HK-2 (cell line): ENCODE measurements around the gene CDC42SE2.
"Not testable (repeated sequence)": the region's sequence is repeated elsewhere in the genome, so short reads cannot be mapped to it uniquely, and the experiment has no call there.

ENCODE experiments used
- DNase-seq: peaks from one replicate; pipeline ENCODE4 v3.0.0-alpha.2; 2018; ENCODE audit not compliant: unreplicated experiment

CDC42SE2 gene

GRCh38 chr5:131277875-131278740 is 14.3 kb downstream of the CDC42SE2 start:
- DNase-seq = no peak

GRCh38 chr5:131278741-131279124 is 14.9 kb downstream of the CDC42SE2 start:
- not testable (repeated sequence) for DNase-seq

DNA sequence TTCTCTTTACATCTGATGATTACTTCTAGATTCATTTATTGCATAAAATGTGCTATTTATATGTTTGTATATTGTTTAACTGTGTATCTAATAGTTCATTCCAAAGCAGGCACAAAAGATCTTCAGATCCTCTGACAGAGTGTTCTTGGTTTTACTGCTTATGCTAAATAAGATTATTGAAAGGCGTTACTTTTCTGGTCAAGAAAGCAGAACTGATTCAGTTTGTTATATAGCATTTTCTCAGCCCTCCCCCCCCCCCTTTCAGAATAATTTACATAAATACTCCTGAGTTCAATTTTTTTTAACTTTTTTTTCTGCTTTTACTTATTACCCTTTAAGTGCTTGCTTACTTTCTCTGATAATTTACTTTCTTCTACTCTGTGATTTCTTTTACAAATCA is 15.4 kb downstream of the CDC42SE2 start:
- no peak for DNase-seq

- no peak for DNase-seq
Observed at GRCh38 chr5:131280417-131280816, 16.6 kb downstream of the CDC42SE2 start.

DNA sequence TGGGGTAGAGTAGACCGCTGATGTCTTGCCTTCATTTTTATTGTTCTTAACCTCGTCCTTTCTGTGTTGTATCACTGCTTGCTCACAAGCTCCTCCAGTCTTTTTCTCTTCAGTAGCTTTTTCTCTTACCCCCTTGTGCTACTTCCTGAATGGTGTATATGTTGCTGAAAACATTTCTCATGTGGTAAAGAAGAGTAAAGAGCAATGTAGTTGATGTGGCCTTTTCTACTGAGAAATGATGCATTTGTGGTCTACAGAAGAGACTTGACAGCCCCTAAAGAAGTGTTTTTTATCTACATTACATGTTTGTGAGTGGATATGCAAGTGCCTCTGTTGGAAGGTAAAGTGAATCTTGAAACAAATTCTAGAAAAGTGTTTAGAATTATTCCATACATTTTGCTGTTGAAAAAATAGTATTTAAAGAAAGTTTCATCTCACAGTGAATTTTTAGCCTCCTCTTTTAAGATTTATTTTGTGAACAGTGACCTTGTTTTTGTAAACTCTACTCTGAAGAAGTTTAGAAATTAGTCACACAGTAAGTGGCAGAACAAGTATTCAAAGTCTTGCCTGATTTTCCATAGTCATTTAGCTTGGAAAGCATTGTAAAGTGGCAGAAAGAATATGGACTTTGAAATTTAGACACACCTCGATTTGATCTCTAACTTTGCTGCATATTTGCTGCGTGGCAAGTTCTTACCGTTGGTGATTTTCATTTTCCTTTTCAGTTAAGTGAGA is 17.4 kb downstream of the CDC42SE2 start:
- DNase-seq = no peak

GRCh38 chr5:131281868-131282234 is 18.0 kb downstream of the CDC42SE2 start:
- DNase-seq = no peak

DNA sequence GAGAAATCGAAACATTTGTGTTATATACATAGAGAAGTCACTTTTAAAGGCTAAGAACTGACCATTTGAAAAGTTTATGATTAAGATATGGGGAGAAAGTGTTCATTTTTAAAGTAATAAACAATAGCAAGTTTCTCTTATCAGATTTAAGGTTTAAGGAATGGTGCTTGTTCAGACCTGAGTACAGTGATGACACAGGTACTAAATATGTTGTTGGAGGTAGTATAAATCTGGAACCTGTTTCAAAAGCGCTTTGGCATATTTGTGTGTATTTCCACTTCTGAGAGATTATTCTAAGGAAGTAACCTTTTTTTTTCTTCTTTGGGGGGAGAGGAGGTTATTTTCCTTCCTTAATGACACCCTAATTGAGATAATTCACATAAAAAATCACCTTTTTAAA is 18.4 kb downstream of the CDC42SE2 start:
- no peak for DNase-seq

DNA sequence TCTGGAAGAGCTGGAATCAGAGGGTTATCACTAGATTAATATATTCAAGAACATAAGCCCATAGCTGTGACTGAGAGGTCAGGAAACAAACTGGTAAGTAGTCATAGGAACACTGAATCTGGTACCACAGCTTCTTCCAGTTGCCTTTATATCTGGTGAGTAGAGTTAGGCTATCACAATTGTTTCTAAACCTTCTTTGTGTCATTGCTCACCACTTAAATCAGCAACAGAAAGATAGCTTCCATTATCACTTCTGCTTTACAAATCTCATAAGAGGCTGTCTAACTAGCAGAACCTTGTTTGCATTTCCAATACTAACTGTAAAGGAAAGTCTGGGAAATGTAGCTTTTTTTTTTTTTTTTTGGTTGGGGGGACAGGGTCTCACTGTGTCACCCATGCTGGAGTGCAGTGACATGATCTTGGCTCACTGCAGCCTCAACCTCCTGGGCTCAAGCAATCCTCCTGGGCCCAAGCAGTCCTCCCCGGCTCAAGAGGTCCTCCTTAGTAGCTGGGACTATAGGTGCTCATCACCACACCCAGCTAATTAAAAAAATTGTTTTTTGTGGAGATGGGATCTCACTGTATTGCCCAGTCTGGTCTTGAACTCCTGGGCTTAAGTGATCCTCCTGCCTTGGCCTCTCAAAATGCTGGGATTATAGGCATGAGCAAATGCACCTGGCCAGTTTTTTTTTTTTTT is 22.0 kb downstream of the CDC42SE2 start:
- no peak for DNase-seq

GRCh38 chr5:131286400-131286715 is 22.5 kb downstream of the CDC42SE2 start:
- no peak for DNase-seq

DNA sequence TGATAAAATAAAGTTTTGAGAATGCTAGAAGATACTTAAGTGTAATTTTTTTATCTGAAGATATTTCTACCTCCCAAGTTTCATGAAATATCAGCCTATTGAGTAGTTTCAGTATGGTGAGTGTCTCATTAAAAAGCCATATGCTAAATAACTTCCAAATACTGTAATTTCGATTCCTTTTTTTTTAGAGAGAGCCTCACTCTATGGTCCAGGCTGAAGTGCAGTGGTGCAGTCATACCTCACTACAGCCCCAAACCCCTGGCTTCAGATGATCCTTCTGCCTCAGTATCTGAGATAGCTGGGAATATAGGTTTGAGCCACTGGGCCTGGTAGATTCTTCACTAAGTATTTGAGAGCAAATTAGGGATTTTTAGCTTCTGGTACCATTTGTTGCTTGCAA is 24.5 kb downstream of the CDC42SE2 start:
- no peak for DNase-seq

DNA sequence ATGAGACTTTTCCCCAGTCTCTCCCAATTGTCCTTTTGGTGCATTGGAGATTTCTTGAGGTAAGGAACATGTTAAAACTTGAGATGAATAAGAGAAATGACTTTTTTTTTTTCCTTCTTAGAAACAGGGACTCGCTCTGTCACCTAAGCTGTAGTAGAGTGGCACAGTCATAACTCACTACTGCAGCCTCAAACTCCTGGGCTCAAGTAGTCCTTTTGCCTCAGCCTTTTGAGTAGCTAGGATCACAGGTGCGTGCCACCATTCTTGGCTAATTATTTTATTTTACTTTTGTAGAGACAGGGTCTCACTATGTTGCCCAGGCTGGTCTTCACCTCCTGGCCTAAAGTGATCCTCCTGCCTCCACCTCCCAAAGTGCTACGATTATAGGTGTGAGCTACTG is 25.9 kb downstream of the CDC42SE2 start:
- DNase-seq = no peak

GRCh38 chr5:131296213-131296672 is 32.4 kb downstream of the CDC42SE2 start:
- DNase-seq = no peak

DNA sequence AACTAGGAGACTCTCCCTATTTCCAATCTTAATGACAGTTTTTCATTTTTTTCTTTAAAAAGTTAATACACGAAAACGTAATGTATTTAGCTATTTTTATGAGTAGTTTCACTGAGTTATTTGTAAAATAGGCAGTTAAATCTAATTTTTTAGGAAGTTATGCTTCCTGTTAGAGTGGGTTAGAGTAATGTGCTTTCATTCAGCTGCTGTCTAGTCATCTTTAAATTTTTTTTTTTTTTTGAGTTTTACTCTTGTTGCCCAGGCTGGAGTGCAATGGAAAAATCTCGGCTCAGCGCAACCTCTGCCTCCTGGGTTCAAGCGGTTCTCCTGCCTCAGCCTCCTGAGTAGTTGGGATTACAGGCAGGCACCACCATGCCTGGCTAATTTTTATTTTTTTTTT is 34.0 kb downstream of the CDC42SE2 start:
- no peak for DNase-seq

- DNase-seq = no peak
Observed at GRCh38 chr5:131299465-131299864, 35.6 kb downstream of the CDC42SE2 start.

- DNase-seq = no peak
Observed at GRCh38 chr5:131302506-131302905, 38.7 kb downstream of the CDC42SE2 start.

- DNase-seq = no peak
Observed at GRCh38 chr5:131303537-131303936, 39.7 kb downstream of the CDC42SE2 start.

DNA sequence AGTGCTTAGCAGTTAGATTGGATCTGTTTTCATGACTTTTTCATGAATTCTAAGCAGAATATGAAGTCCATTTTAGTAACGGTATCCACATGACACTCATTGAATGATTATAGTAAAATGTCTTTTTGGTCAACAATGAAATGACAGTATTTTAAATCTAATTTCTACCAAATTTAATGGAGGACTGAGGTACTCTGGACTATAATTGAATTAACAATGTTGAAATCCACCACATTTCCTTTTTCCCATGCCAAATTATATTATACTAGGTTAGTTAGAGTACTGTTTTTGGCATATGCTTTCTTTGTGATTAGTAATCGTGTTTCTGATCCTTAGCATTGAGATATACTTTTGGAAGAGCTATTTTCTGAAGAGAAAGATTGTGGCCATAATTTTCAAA is 40.6 kb downstream of the CDC42SE2 start:
- DNase-seq = no peak

GRCh38 chr5:131305138-131305689 is 41.4 kb downstream of the CDC42SE2 start:
- DNase-seq = no peak

GRCh38 chr5:131305906-131306305 is 42.1 kb downstream of the CDC42SE2 start:
- no peak for DNase-seq

GRCh38 chr5:131312235-131312772 is 48.5 kb downstream of the CDC42SE2 start:
- not testable (repeated sequence) for DNase-seq

DNA sequence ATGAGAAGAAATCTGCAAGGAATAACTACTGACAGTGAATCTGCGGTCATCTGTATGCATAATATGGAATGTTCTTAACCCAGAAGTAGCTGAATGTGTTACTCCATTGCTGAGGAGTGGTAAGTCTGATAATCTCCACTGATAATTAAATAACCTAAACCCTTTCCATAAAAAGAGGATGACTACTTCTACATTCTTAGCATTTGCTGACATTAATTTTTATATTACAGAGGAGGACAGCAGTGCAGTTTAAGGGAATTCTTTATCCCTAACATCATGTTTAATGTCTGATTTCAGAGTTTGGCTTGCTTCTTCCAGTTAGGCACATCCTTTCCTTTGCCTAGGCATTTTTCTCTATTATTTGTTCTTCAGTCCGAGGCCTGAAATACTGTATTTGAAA is 52.2 kb downstream of the CDC42SE2 start:
- no peak for DNase-seq

DNA sequence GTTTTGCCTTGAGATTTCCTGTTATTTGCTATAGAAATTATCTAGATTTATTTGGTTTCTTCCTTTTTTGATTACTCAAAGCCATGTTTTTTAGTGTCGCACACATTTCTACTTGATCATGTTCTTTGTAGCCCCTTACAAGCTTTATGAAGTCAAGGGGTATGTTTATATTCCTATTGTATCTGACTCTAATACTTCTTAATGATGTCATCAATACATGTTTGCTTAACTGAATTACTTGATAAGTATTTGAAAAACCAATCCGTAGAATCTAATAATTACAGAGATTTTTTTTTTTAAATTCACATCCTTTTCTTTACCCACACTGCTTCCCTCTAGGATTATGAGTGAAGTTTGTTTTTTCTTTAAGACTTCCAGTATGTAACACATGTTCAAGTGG is 53.0 kb downstream of the CDC42SE2 start:
- DNase-seq = no peak
